ENCODE data around the gene PLEKHG2. TPM values are rescaled to one million over a fixed set of nuclear protein-coding genes. Genes with fewer than 3 reads are reported as not detected.
"Not testable (repeated sequence)": the region's sequence is repeated elsewhere in the genome, so short reads cannot be mapped to it uniquely, and the experiment has no call there.

Gene PLEKHG2
- polyA plus RNA-seq, 1 donor from 2014 or later, result 14.3 TPM

- H3K9me2 ChIP-seq (ENCODE audit: insufficient read depth, low read length), result no peaks in the 10 kb centered on the region
- no peaks in the 10 kb centered on the region for H3K36me3 ChIP-seq (ENCODE audit: insufficient read depth, low read length)
- no peak overlapping the region for H3K4me2 ChIP-seq (ENCODE audit: low read length)
- no peak overlapping the region for H3K4me3 ChIP-seq (ENCODE audit: low read length)
- H3K9ac ChIP-seq (ENCODE audit: low read length), result no peak overlapping the region
- no peak overlapping the region for H2AFZ ChIP-seq (ENCODE audit: low read depth, low read length)
- H3K27me3 ChIP-seq (ENCODE audit: insufficient read depth, low read depth, low read length), result no peaks in the 10 kb centered on the region
- peaks cover 58% of the 10 kb centered on the region for H3K79me2 ChIP-seq (replicated peaks; ENCODE audit: insufficient read depth, low read length)
- TF ChIP-seq EZH2 (IDR thresholded peaks at IDR 0.05; ENCODE audit: borderline replicate concordance, insufficient read depth, low read length, poor library complexity, severe bottlenecking), result no peak
- no peak for TF ChIP-seq POLR2AphosphoS5 (IDR thresholded peaks at IDR 0.05)
- no peak for TF ChIP-seq RAD21 (conservative IDR thresholded peaks at IDR 0.05)
- TF ChIP-seq EP300 (conservative IDR thresholded peaks at IDR 0.05; ENCODE audit: poor library complexity, severe bottlenecking), result no peak
- no peak for TF ChIP-seq SMC3 (conservative IDR thresholded peaks at IDR 0.05; ENCODE audit: poor library complexity)
- H4K20me1 ChIP-seq (ENCODE audit: insufficient read depth), result no peaks in the 10 kb centered on the region
- H3F3A ChIP-seq (ENCODE audit: insufficient read depth, low read length, poor library complexity, severe bottlenecking), result no peaks in the 10 kb centered on the region
- H3K27ac ChIP-seq (ENCODE audit: low read length), result no peak overlapping the region
- no peaks in the 10 kb centered on the region for H3K9me3 ChIP-seq (ENCODE audit: low read length)
Observed at GRCh38 chr19:39449116-39449797, 36.8 kb downstream of the PLEKHG2 start.

GRCh38 chr19:39451257-39451656, 38.8 kb downstream of the PLEKHG2 start:
- not testable (repeated sequence) for H3K9ac ChIP-seq (ENCODE audit: low read length); H2AFZ ChIP-seq (ENCODE audit: low read depth, low read length); H3K9me2 ChIP-seq (ENCODE audit: insufficient read depth, low read length); H3K4me2 ChIP-seq (ENCODE audit: low read length); H3K9me3 ChIP-seq (ENCODE audit: low read length); H3K27ac ChIP-seq (ENCODE audit: low read length); H4K20me1 ChIP-seq (ENCODE audit: insufficient read depth); H3K27me3 ChIP-seq (ENCODE audit: insufficient read depth, low read depth, low read length); H3K36me3 ChIP-seq (ENCODE audit: insufficient read depth, low read length); H3K4me3 ChIP-seq (ENCODE audit: low read length); H3F3A ChIP-seq (ENCODE audit: insufficient read depth, low read length, poor library complexity, severe bottlenecking)
- H3K79me2 ChIP-seq (replicated peaks; ENCODE audit: insufficient read depth, low read length), result peaks cover 44% of the 10 kb centered on the region

GRCh38 chr19:39463403-39463802, 50.9 kb downstream of the PLEKHG2 start:
- no peak for TF ChIP-seq EZH2 (IDR thresholded peaks at IDR 0.05; ENCODE audit: borderline replicate concordance, insufficient read depth, low read length, poor library complexity, severe bottlenecking)
- no peak for TF ChIP-seq CTCF (IDR thresholded peaks at IDR 0.05; ENCODE audit: poor library complexity, severe bottlenecking)
- no peak for TF ChIP-seq EP300 (conservative IDR thresholded peaks at IDR 0.05; ENCODE audit: poor library complexity, severe bottlenecking)
- no peak for TF ChIP-seq TAF1 (IDR thresholded peaks at IDR 0.05; ENCODE audit: low read depth)
- TF ChIP-seq MXI1 (conservative IDR thresholded peaks at IDR 0.05; ENCODE audit: poor library complexity, severe bottlenecking), result no peak
- TF ChIP-seq REST (IDR thresholded peaks at IDR 0.05; ENCODE audit: borderline replicate concordance), result no peak
- TF ChIP-seq SMC3 (conservative IDR thresholded peaks at IDR 0.05; ENCODE audit: poor library complexity), result no peak
- TF ChIP-seq POLR2AphosphoS5 (IDR thresholded peaks at IDR 0.05), result no peak
- no peak for TF ChIP-seq RAD21 (conservative IDR thresholded peaks at IDR 0.05)
- no peaks in the 10 kb centered on the region for H3K9me2 ChIP-seq (ENCODE audit: insufficient read depth, low read length)
- H3F3A ChIP-seq (ENCODE audit: insufficient read depth, low read length, poor library complexity, severe bottlenecking), result no peaks in the 10 kb centered on the region
- H4K20me1 ChIP-seq (ENCODE audit: insufficient read depth), result no peaks in the 10 kb centered on the region
- peaks cover 8% of the 10 kb centered on the region for H3K36me3 ChIP-seq (ENCODE audit: insufficient read depth, low read length)
- no peak overlapping the region for H3K27ac ChIP-seq (ENCODE audit: low read length)
- no peaks in the 10 kb centered on the region for H3K9me3 ChIP-seq (ENCODE audit: low read length)
- no peak overlapping the region for H3K9ac ChIP-seq (ENCODE audit: low read length)
- H3K4me3 ChIP-seq (ENCODE audit: low read length), result no peak overlapping the region
- H2AFZ ChIP-seq (ENCODE audit: low read depth, low read length), result no peak overlapping the region
- no peaks in the 10 kb centered on the region for H3K27me3 ChIP-seq (ENCODE audit: insufficient read depth, low read depth, low read length)
- no peak overlapping the region for H3K4me2 ChIP-seq (ENCODE audit: low read length)
- H3K79me2 ChIP-seq (replicated peaks; ENCODE audit: insufficient read depth, low read length), result no peaks in the 10 kb centered on the region

Data from neural cell (in vitro differentiated cells).